ENCODE results near the gene CCDC9B.

GRCh38 chr15:40382580-40383456 lies 42.1 kb upstream of the CCDC9B start, which contains the start of gene KNSTRN:
- TF ChIP-seq EZH2 (IDR thresholded peaks at IDR 0.05) (no peak), POLR2AphosphoS5 (IDR thresholded peaks at IDR 0.05; ENCODE audit: borderline replicate concordance, low read depth, low read length) (peak; percentile 90)
